GM21717 (cell line): Measurements from ENCODE around the gene TRIM4.
"Not testable (repeated sequence)": the region's sequence is repeated elsewhere in the genome, so short reads cannot be mapped to it uniquely, and the experiment has no call there.

Experiments used
- ATAC-seq: cut with Tn5 transposase; IDR thresholded peaks from one replicate; pipeline ENCODE4 v1.9.1; 2021; ENCODE audit warnings: mild to moderate bottlenecking, moderate library complexity; ENCODE audit not compliant: unreplicated experiment

Gene TRIM4, protein sequence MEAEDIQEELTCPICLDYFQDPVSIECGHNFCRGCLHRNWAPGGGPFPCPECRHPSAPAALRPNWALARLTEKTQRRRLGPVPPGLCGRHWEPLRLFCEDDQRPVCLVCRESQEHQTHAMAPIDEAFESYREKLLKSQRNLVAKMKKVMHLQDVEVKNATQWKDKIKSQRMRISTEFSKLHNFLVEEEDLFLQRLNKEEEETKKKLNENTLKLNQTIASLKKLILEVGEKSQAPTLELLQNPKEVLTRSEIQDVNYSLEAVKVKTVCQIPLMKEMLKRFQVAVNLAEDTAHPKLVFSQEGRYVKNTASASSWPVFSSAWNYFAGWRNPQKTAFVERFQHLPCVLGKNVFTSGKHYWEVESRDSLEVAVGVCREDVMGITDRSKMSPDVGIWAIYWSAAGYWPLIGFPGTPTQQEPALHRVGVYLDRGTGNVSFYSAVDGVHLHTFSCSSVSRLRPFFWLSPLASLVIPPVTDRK

DNA sequence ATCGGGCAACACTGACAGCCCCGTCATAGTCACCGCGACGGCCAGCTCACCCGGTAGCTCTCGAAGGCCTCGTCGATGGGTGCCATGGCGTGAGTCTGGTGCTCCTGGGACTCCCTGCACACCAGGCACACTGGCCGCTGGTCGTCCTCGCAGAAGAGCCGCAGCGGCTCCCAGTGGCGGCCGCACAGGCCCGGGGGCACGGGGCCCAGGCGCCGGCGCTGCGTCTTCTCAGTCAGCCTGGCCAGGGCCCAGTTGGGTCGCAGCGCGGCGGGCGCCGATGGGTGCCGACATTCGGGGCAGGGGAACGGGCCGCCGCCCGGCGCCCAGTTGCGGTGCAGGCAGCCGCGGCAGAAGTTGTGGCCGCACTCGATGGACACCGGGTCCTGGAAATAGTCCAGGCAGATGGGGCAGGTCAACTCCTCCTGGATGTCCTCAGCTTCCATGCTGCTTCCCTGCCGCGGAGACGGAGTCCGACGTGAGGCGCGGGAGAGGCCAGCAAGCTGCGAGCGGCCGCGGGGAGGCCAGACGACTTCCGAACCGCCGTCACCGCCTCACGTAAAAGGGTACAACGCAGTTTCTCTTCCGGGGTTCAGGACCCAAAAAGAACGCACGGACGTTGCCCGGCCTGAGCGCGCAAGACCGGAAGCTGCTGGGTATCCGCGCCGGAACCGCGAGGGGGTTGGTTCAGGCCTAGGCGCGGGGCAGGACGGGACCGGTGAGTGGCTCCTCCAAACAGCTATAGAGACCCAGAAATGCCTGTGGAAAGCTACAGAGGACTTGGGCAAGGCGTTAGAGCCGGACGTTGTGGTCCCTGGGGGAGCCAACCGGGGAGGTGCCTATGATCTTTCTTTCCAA, at the start of gene TRIM4:
Gene TRIM4 (minus strand): TSS at position 572 of the 855 bp plus-strand sequence. CDS start 129 bp downstream, at position 443.
- ATAC-seq: peak; percentile 93

DNA sequence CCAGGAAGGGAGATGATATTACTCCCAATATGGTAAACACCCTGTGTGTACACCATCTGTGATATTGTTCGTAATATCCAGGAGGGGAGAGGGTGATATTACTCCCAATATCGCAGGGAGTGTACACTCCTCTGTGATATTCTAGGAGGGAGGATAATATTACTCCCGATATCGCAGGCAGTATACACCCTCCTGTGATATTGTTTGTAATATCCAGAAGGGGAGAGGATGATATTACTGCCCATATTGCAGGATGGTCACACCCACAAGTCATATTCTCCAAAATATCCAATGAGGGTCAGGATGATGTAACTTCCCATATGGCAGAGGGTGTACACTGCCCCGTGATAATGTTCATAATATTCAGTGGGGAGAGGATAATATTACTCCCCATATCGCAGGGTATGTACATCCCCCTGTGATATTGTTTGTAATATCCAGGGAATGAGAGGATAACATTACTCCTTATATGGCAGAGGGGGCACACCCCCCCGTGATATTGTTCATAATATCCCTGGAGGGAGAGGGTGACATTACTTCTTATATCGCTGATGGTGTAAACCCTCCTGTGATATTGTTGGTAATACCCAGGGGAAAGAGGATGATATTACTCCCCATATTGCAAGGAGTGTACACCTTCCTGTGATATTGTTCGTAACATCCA, 39.4 kb upstream of the TRIM4 start:
- ATAC-seq: no peak

DNA sequence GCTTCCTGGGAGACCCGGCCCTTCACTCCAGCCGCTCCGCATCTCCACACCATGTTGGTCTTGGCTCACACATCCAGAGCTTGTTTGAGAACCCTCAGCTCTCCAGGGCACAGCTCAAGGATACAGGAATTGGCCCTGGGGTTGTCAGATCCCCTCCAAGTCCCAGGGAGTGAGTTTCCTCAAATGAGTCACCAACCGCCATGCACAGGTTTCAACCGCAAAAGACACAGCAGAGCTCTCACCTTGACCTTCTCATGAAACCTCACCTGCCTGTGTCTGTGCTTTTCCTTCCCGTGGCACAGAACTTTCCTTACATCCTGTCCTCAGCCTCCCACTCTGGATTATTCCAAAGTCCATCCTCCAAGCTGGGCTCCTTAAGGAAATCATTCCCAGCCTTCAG, 35.9 kb upstream of the TRIM4 start:
- no peak for ATAC-seq

DNA sequence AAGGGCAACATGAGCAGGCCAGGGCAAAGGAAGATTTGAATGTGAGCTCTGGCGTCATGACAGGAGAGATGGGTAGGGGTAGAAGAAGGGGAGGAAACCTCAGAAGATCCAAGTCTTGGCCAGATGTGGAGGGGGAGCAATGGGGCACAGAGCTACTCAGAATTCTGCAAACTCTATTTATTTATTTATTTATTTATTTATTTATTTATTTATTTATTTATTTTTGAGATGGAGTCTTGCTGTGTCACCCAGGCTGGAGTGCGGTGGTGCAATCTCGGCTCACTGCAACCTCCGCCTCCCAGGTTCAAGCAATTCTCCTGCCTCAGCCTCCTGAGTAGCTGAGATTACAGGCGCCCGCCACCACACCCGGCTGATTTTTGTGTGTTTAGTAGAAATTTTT, 35.3 kb upstream of the TRIM4 start:
- not testable (repeated sequence) for ATAC-seq

DNA sequence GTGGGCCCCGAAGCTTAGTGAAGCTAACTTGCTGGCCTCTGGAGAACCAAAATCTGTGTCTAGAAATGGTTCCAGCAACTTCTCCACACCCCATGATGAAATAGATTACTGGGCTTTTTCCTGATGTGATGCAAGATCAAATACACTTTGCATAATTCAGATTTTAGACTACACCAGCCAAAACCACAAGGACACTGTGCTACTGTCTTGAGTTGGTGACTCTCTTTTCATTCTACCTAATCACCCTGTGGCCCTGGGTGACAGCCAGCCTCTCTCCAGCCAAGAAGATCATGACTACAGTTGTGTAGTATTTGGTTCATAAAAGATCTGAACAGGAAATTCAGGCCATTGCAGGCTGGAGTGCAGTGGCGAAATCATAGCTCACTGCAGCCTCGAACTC, 34.3 kb upstream of the TRIM4 start:
- ATAC-seq: no peak

DNA sequence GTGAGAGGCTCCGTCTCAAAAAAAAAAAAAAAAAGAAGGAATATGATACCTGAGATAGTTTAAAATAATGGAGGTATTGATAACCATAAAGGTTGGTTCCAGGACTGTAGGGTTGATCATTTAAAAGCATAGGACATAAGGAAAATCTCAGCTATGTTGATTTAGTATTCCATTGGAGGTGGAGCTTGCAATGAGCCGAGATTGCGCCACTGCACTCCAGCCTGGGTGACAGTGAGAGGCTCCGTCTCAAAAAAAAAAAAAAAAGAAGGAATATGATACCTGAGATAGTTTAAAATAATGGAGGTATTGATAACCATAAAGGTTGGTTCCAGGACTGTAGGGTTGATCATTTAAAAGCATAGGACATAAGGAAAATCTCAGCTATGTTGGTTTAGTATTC, 33.3 kb upstream of the TRIM4 start:
- not testable (repeated sequence) for ATAC-seq

DNA sequence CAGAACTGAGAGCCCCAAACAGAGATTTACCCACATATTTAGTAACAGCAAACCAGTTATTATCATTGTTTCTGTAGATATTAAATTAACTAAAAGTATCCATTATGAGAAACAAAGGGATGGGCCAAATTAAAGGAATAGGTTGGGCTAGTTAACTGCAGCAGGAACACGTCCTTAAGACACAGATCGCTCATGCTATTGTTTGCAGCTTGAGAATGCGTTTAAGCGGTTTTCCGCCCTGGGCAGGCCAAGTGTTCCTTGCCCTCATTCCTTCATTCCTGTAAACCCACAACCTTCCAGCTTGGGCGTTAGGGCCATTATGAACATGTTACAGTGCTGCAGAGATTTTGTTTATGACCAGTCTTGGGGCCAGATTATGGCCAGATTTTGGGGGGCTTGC, 31.5 kb upstream of the TRIM4 start:
- not testable (repeated sequence) for ATAC-seq

DNA sequence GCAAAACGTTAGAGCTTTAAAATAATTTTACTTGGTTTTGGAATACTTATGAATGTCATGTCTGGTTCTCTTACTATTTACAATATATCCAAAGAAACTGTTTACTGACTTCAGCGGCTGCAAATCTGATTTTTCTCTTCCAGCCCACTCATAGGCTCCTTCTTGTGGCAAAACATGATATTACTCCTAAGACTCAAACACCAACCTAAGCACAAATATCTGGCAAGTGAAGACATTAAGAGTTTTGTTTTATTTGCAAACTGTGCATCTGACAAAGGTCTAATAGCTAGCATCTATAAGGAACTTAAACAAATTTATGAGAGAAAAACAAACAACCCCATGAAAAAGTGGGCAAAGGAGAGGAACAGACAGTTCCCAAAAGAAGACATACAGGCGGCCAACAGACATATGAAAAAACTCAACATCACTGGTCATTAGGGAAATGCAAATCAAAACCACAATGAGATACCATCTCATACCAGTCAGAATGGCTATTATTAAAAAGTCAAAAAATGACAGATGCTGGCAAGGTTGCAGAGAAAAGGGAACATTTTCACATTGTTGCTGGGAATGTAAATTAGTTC, 30.4 kb upstream of the TRIM4 start:
- no peak for ATAC-seq

DNA sequence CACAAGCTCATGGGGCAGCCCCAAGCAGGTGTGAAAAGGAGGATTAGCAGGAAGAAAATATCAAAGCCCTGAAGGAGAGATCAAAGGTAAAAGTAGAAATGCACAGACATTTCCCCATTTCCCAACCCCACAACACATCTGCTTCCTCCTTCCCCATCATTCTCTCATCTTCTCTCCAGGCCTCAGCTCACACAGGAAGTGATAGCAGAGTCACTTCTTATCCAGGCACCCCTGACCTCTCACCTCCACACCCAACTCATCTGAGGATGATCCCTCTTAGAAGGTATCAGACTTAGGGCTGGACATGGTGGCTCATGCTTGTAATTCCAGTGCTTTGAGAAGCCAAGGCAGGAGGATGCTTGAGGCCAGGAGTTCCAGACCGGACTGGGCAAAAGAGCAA, 28.3 kb upstream of the TRIM4 start:
- no peak for ATAC-seq

DNA sequence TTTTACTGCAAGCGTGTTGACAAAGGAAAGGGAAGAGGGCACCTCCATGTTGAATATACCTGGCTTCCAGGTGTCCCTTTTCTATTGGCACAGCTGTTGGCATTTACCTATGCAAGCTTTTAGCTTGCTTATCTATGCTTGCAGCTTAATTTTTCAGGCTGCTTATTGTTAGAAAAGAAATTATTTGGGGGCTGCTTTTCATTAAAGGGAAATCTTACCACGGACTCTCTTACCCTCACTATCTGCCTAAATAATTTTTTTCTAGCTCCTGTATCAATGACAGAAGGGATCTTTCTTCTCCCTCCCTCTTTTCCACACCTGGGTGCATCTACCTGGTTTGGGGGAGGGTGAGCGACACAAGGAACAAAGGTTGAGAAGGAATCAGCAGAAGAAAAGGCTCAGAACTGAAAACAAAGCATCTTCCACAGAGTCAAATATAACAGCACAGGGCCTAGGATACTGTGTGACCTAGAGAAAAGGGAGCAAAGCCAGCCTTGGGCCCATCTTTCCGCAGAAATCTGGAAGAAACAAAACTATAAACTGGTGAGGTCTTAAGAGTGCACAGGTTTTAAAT, 25.3 kb upstream of the TRIM4 start:
- no peak for ATAC-seq

DNA sequence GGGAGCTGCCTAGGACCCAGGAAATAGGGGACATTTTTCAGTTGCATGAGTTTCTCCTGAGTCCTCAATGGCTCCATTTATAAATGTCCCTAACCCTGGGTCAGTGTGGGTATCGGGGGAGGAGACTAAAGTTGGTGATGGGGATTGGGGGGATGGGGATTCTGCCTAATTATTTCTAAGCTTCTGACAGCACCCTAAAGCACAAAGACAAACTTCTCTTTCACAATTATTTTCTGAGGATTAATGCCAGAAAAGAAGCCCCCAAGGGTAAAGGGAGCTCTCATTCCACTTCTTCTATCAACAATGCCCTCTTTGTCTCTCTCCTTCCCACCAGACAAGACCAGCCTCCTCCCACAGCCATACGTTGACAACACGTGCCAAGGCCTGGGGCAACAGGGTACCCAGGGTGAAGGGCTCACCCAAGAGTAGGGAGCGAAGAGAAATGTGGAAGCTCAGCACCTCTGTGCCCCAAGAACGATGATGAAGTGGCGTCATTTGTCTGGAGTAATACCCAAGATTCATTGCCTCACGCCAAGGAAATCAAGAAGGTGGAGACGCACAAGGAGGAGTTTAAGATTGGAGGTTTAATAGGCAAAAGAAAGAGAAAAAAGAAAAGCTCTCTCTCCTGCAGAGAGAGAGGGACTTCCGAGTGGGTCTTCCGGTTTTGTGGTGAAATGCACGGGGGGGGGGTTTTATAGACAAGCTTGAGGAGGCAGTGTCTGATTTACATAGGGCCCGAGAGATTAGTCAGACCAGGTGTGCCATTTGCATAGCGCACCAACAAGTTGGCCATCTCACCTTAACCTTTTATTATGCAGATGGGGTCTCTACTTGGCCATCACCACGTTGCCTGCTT, 24.5 kb upstream of the TRIM4 start:
- no peak for ATAC-seq

DNA sequence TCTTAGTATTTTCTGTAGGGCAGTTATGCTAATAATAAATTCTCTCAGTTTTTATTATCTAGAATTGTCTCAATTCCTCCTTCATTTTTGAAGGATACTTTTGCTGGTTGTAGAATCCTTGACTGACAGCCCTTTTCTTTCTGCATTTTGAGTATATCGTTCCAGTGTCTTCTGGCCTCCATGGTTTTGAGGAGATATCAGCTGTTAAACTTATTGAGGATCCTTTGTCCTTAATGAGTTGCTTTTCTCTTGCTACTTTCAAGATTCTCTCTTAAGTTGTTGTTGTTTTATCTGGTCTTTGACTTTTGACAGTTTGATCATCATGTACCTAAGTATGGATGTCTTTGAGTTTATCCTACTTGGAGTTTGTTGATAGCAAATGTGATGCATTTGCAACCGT, 19.0 kb upstream of the TRIM4 start:
- ATAC-seq: no peak

DNA sequence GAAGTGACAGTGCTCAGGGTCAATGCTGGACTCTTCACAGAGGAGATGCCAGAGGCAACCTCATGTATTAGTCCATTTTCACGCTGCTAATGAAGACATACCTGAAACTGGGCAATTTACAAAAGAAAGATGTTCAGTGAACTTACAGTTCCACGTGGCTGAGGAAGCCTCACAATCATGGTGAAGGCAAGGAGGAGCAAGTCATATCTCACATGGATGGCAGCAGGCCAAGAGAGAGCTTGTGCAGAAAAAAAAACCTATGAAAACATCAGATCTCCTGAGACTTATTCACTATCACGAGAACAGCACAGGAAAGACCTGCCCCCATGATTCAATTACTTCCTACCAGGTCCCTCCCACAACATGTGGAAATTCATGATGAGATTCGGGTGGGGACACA, 15.7 kb upstream of the TRIM4 start:
- not testable (repeated sequence) for ATAC-seq

DNA sequence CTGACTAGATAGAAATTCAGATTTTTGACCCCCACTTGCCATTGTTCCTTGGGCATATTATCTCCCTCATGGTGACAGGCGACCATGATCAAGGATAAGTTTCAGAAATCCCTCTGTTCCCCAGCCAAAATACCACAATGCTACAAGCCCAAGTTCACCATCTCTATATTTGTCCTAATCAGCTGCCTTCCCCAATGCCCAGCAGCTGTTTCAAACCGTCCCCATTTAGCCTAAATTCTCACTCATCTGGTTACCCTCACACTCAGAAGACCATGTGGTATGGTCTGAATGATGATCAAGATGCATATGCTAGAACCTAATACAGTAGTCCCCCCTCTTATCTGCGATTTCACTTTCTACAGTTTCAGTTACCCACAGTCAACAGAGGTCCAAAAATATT, 11.0 kb upstream of the TRIM4 start:
- no peak for ATAC-seq

DNA sequence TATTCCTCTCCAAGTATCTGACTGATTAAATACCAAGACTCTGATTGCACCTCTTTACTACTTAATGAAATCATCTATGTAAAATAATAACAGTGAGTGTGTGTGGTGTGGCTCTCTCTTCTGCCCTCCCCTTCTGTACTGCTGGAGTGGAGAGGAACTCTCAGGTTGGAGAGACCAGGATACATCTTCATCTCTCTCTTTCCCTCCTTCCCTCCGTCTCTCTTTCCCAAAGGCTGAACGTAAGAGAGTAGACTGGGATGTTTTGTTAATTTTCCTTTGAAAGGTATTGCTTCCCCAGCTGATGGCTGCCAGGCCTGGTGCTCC, 10.4 kb upstream of the TRIM4 start:
- no peak for ATAC-seq

DNA sequence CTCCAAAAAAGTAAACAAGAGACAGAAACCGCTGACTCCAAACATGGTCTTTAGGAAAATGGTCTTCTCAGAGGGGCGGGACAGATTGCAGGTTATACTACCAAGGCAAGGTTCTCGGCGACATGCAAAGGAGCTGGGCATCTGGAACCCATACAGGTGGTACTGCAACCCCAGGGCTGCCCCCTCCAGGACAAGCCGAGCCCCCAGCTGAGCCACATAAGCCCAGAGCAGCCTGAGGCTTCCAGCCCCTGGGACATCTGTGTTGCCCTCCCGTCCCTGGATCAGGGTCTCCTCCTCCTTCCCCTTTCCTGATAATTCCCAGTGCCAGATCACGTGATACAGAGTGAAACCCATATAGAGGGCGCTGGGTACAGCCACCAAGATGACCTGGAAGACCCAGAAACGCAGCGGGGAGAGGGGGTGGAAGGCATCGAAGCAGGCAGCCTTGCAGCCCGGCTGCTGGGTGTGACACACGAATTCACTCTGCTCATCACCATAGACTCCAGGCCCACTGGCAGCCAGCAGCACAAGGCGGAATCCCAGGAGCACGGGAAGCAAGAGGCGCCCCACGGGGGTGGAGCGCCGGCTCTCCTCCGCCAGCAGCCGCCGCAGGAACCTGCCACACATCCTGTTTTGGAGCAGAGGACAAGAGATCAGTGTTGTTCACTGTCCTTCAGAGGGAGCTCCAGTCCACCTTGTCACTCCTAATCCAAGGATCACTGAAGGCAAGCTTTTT, 9.8 kb upstream of the TRIM4 start, which contains the start of gene GJC3:
Gene GJC3 (minus strand): TSS at position 627 of the 736 bp plus-strand sequence. CDS start 0 bp downstream, at position 627.
- no peak for ATAC-seq

DNA sequence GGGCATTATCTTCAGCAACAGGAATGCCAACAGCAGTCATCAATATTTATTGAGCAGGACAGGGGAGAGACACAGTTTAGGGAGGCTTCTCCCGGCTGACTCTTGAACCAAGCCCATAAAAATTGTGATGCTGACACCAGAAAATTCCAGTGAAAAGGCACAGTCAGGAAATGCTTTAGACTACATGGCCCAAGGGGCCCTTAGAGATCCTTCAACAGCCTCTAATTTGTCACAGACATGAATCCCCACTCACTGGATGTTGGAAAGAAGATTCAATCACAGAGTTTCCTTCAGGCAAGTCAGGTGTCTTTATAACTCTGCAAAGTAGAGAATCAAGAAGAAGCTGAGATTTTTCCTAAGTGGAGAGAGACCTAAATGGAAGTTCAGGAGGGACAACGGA, 8.9 kb upstream of the TRIM4 start:
- ATAC-seq: no peak

DNA sequence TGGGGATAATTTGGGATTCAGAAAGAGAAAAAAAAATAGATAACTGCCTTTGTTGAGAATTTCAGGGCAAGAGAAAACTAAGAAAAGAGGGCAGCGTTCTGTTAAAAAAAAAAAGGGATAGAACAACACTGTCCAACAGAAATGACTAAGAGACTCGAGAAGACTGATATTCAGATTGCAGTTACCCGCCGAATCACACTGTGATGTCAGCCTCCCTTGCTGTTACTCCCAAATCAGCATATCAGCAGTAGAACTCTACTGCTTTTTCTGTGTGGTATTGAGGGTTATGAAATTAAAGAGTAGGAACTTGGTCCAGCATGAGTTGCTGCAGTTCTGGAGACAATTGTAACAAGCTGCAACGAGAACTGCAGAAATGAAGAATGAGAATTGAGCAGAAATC, 8.2 kb upstream of the TRIM4 start:
- ATAC-seq: no peak

DNA sequence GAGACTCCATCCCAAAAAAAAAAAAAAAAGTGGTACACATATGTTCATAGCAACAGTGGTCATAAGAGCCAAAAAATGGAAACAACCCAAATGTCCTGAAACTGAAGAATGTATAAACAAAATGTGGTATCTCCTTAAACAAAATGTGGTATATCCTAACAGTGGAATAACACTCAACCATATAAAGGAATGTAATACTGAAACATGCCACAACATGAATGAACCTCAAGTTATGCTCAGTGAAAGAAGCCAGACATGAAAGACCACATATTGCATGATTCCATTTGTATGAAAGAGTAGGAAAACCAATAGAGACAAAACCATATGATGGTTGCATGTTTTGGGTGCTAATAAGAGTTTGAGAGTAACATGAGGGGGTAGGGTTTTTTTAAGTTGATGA, 7.0 kb upstream of the TRIM4 start:
- no peak for ATAC-seq
